ENCODE measurements around the gene DENND1A. TPM values are rescaled to one million over a fixed set of nuclear protein-coding genes. Genes with fewer than 3 reads are reported as not detected.

Gene DENND1A
- polyA plus RNA-seq, 2 of the 4 experiments (the other 2 are of a cell fraction): 15.1 to 21.9 TPM

DNA sequence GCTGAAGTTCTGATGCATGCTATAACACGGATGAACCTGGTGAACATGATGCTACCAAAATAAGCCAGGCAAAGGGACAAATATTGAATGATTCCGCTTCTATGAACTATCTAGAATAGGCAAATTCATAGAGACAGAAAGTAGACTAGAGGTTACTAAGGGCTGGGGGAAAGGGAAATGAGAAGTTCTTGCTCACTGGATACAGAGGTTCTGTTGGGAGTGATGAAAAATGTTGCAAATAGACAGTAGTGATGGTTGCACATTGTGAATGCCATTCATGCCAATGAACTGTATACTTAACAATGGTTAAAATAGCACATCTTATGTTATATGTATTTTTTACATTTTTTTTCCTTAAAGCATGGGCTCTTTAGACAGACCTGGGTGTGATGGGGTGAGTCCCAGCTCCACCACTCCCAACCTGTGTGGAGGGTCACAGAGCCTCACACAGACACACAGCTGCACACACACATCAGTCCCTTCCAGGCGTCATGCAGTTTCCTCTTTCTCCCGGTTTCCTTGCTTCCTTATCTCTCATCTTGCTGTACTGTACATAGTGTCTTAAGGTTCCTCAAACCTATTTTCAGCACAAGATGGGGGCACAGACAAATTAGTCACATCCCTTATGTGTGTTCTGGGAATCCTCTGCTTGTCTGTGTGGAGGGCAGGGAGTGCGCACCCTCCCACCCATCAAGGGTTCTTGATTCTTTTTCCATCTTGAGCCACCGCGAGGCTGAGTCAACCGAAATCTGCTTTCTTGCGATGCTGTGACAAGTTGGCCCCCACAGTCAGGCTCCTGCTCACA lies 381.0 kb downstream of the DENND1A start (continued):
- TF ChIP-seq, protein P1, sequence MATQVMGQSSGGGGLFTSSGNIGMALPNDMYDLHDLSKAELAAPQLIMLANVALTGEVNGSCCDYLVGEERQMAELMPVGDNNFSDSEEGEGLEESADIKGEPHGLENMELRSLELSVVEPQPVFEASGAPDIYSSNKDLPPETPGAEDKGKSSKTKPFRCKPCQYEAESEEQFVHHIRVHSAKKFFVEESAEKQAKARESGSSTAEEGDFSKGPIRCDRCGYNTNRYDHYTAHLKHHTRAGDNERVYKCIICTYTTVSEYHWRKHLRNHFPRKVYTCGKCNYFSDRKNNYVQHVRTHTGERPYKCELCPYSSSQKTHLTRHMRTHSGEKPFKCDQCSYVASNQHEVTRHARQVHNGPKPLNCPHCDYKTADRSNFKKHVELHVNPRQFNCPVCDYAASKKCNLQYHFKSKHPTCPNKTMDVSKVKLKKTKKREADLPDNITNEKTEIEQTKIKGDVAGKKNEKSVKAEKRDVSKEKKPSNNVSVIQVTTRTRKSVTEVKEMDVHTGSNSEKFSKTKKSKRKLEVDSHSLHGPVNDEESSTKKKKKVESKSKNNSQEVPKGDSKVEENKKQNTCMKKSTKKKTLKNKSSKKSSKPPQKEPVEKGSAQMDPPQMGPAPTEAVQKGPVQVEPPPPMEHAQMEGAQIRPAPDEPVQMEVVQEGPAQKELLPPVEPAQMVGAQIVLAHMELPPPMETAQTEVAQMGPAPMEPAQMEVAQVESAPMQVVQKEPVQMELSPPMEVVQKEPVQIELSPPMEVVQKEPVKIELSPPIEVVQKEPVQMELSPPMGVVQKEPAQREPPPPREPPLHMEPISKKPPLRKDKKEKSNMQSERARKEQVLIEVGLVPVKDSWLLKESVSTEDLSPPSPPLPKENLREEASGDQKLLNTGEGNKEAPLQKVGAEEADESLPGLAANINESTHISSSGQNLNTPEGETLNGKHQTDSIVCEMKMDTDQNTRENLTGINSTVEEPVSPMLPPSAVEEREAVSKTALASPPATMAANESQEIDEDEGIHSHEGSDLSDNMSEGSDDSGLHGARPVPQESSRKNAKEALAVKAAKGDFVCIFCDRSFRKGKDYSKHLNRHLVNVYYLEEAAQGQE (IDR thresholded peaks at IDR 0.05): no peak
- TF ChIP-seq SREBF2 (IDR thresholded peaks at IDR 0.05): no peak
- TF ChIP-seq MAFK (IDR thresholded peaks at IDR 0.05; ENCODE audit: partially characterized antibody): no peak
- TF ChIP-seq FOXS1 (CRISPR knock-in tag; IDR thresholded peaks at IDR 0.05): no peak
- no peak for TF ChIP-seq NPAS2 (CRISPR knock-in tag; IDR thresholded peaks at IDR 0.05; ENCODE audit: borderline replicate concordance)
- TF ChIP-seq MYC (IDR thresholded peaks at IDR 0.05; ENCODE audit: borderline replicate concordance, low read length): no peak

DNA sequence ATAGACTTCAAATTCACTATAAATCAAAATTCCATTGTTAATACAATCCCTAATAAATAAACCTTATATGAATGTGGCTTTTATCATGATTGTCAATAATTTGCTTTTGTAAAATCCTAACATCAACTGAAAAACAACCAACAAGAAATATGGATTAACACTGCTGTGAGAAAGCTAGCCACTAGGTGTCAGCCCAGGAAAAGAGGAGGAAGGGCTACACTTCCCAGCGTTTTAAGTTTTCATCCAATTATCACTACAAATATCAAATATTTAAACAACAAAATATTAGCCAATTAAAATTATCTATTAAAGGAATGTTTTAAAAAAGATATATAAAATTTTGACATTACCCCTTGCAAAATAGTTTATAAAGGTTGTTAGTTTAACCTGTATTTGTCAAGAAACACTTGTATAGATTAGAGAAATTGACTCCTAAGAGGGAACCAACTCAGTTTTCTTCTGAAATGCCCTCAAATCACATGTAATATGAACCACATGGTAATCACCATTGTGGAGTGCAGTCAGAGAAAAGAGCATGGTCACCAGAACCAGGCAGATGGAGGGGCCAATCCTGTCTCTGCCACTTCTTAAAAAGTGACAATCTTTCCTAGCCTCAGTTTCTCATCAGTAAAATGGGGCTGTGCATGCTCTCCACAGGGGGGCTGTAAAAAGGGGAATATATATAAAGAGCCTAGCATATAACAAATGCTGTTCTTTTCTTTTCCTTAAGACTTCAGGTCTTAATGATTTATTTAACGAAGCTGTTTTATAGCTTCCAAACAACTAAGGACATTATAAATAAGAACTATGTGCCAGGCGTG lies 385.7 kb downstream of the DENND1A start:
- DNase-seq (ENCODE audit: low read depth in 1 of 2, low spot score in 1 of 2): peak; percentile 33 to 44
- FAIRE-seq: no peak
- H3K9me3 ChIP-seq: no peaks in the 10 kb centered on the region
- peak in 1 of 2 experiments; percentile 78; a peak in 3 of 6 replicates for ATAC-seq
- TF ChIP-seq RAD21 (conservative IDR thresholded peaks at IDR 0.05 in 1 of 2, IDR thresholded peaks at IDR 0.05 in 1 of 2) (peak; percentile 93 to 97), SMC3 (IDR thresholded peaks at IDR 0.05) (peak; percentile 77), GATA3 (IDR thresholded peaks at IDR 0.05; ENCODE audit: borderline replicate concordance) (no peak)
- TF ChIP-seq, protein P2, sequence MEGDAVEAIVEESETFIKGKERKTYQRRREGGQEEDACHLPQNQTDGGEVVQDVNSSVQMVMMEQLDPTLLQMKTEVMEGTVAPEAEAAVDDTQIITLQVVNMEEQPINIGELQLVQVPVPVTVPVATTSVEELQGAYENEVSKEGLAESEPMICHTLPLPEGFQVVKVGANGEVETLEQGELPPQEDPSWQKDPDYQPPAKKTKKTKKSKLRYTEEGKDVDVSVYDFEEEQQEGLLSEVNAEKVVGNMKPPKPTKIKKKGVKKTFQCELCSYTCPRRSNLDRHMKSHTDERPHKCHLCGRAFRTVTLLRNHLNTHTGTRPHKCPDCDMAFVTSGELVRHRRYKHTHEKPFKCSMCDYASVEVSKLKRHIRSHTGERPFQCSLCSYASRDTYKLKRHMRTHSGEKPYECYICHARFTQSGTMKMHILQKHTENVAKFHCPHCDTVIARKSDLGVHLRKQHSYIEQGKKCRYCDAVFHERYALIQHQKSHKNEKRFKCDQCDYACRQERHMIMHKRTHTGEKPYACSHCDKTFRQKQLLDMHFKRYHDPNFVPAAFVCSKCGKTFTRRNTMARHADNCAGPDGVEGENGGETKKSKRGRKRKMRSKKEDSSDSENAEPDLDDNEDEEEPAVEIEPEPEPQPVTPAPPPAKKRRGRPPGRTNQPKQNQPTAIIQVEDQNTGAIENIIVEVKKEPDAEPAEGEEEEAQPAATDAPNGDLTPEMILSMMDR (IDR thresholded peaks at IDR 0.05): peak; percentile 98
- H3K4me1 ChIP-seq: no peaks in the 10 kb centered on the region
- POLR2A ChIA-PET: no interaction called here
- 64% methylated on average over 3 of the region's 3 CpGs for WGBS (ENCODE audit: missing lambda C conversion rate)
- H3K4me3 ChIP-seq: no peak overlapping the region
- CTCF ChIA-PET: interaction anchor here (0.5 to 14.5 kb wide), 27 partner anchors 9 to 993 kb away, joined by 3 to 160 read pairs (median 4); no protein-coding TSS in a partner anchor
- H3K4me2 ChIP-seq: no peak overlapping the region
- H3K27ac ChIP-seq: no peak overlapping the region

DNA sequence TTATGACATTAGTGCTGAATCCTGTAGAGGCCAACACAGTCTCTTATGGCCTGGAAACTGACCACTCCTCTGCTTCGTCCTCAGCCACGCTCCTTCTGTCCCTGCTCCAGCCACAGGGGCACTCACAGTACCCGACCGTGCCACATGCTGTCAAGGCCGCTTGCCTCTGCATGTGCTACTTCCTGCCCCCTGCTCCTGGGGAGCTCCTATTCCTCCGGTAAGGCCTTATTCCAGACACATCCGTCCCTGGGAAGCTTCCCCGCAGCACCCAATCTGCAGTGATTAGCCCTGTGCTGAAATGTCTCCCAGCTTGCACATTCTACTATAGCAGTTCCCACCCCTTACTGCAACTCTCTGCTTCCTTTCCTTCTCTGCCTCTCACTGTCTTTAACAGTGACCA lies 386.4 kb downstream of the DENND1A start:
- DNase-seq (ENCODE audit: low read depth in 1 of 2, low spot score in 1 of 2) (no peak), ATAC-seq (peak in 1 of 2 experiments; percentile 25; a peak in 1 of 6 replicates), FAIRE-seq (no peak)

More for the DNA sequence above, 386.4 kb downstream of the DENND1A start:
- no peak for TF ChIP-seq ZSCAN20 (CRISPR knock-in tag; IDR thresholded peaks at IDR 0.05)
- TF ChIP-seq, protein P1 (IDR thresholded peaks at IDR 0.05): no peak
- no peak for TF ChIP-seq POLR2A (IDR thresholded peaks at IDR 0.05; ENCODE audit: low read length)
- no peak for TF ChIP-seq TFCP2L1 (CRISPR knock-in tag; IDR thresholded peaks at IDR 0.05)
- TF ChIP-seq, protein P3, sequence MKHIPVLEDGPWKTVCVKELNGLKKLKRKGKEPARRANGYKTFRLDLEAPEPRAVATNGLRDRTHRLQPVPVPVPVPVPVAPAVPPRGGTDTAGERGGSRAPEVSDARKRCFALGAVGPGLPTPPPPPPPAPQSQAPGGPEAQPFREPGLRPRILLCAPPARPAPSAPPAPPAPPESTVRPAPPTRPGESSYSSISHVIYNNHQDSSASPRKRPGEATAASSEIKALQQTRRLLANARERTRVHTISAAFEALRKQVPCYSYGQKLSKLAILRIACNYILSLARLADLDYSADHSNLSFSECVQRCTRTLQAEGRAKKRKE (CRISPR knock-in tag; IDR thresholded peaks at IDR 0.05; ENCODE audit: low read depth): no peak
- TF ChIP-seq TP53 (CRISPR knock-in tag; IDR thresholded peaks at IDR 0.05): no peak
- TF ChIP-seq, protein P4, sequence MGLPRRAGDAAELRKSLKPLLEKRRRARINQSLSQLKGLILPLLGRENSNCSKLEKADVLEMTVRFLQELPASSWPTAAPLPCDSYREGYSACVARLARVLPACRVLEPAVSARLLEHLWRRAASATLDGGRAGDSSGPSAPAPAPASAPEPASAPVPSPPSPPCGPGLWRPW (IDR thresholded peaks at IDR 0.05): no peak
- TF ChIP-seq NFE2L2 (conservative IDR thresholded peaks at IDR 0.05; ENCODE audit: low read length): no peak
- 81% methylated on average over 8 of the region's 8 CpGs for WGBS (ENCODE audit: missing lambda C conversion rate)
- no peak overlapping the region for H3K4me3 ChIP-seq
- no peaks in the 10 kb centered on the region for H3K4me1 ChIP-seq
- POLR2A ChIA-PET: no interaction called here
- no peak overlapping the region for H3K27ac ChIP-seq
- H3K9me3 ChIP-seq: no peaks in the 10 kb centered on the region
- H3K4me2 ChIP-seq: no peak overlapping the region
- CTCF ChIA-PET: interaction anchor here (0.5 to 14.5 kb wide), 28 partner anchors 8 to 994 kb away, joined by 3 to 160 read pairs (median 4); no protein-coding TSS in a partner anchor
